Stimulated activated CD4-positive, alpha-beta T cell treated with anti-CD3 and anti-CD28 coated beads, Interleukin-12 subunit alpha, Interleukin-12 subunit beta, amount 100 ng/mL, for 4 hours (primary cell): ENCODE results near the gene SORCS2.

Experiments
- DNase-seq: peaks from one replicate; pipeline ENCODE4 v3.0.0-alpha.2; 2020

SORCS2 gene

GRCh38 chr4:7294176-7294756 is 101.9 kb downstream of the SORCS2 start:
- no peak for DNase-seq

- DNase-seq: no peak
Measured at GRCh38 chr4:7295197-7295910, 103.0 kb downstream of the SORCS2 start.

- DNase-seq: no peak
Measured at GRCh38 chr4:7295911-7296660, 103.7 kb downstream of the SORCS2 start.

GRCh38 chr4:7296661-7297335 is 104.5 kb downstream of the SORCS2 start:
- DNase-seq: no peak

- DNase-seq: no peak
Measured at GRCh38 chr4:7297374-7297773, 105.0 kb downstream of the SORCS2 start.

GRCh38 chr4:7297881-7298280 is 105.5 kb downstream of the SORCS2 start:
- no peak for DNase-seq

GRCh38 chr4:7298619-7299009 is 106.3 kb downstream of the SORCS2 start:
- DNase-seq: no peak

- no peak for DNase-seq
Measured at GRCh38 chr4:7299010-7299907, 106.9 kb downstream of the SORCS2 start.

GRCh38 chr4:7299908-7300710 is 107.8 kb downstream of the SORCS2 start:
- DNase-seq: no peak

GRCh38 chr4:7300711-7301095 is 108.4 kb downstream of the SORCS2 start:
- no peak for DNase-seq

- DNase-seq: no peak
Measured at GRCh38 chr4:7301126-7301785, 108.9 kb downstream of the SORCS2 start.

- no peak for DNase-seq
Measured at GRCh38 chr4:7301846-7302630, 109.7 kb downstream of the SORCS2 start.

- no peak for DNase-seq
Measured at GRCh38 chr4:7302781-7303404, 110.6 kb downstream of the SORCS2 start.

GRCh38 chr4:7303561-7303960 is 111.2 kb downstream of the SORCS2 start:
- no peak for DNase-seq

GRCh38 chr4:7304436-7304835 is 112.1 kb downstream of the SORCS2 start:
- DNase-seq: no peak

GRCh38 chr4:7306021-7306965 is 114.0 kb downstream of the SORCS2 start:
- DNase-seq: no peak

- no peak for DNase-seq
Measured at GRCh38 chr4:7306986-7307385, 114.6 kb downstream of the SORCS2 start.

- DNase-seq: no peak
Measured at GRCh38 chr4:7307394-7308099, 115.2 kb downstream of the SORCS2 start.
